GM23338 (cell line): ENCODE results near the gene PLA2G2E. TPM values are rescaled to one million over a fixed set of nuclear protein-coding genes. Genes with fewer than 3 reads are reported as not detected.

Source experiments
- ATAC-seq: fragments of 200-7000 bp; cut with Tn5 transposase; 3 replicates; pipeline ENCODE4 v1.9.1; 2020
- DNase-seq: peaks from one replicate; pipeline ENCODE4 v3.0.0-alpha.2; 2015; ENCODE audit warnings: low spot score
- H2AFZ ChIP-seq: fragments of 200-600 bp; sonication (generic); 2 replicates; pipeline ENCODE4 v1.8.0; 2016; ENCODE audit warnings: antibody characterized with exemption, mild to moderate bottlenecking, moderate library complexity
- H3F3A ChIP-seq: fragments of 200-600 bp; sonication (generic); replicated peaks from 2 replicates; pipeline ENCODE4 v1.8.0; 2017; ENCODE audit warnings: antibody characterized with exemption, mixed run types, low read depth
- H3K27ac ChIP-seq: fragments of 200-600 bp; sonication (generic); 2 replicates; pipeline ENCODE4 v1.6.1; 2016; ENCODE audit warnings: low read depth
- H3K27me3 ChIP-seq: fragments of 200-600 bp; sonication (generic); 2 replicates; pipeline ENCODE4 v1.8.0; 2016; ENCODE audit warnings: mild to moderate bottlenecking, mixed run types, moderate library complexity; ENCODE audit not compliant: insufficient read depth
- H3K36me3 ChIP-seq: fragments of 200-600 bp; sonication (generic); 2 replicates; pipeline ENCODE4 v1.8.0; 2016; ENCODE audit warnings: mild to moderate bottlenecking; ENCODE audit not compliant: insufficient read depth
- H3K4me1 ChIP-seq: fragments of 200-600 bp; sonication (generic); 2 replicates; pipeline ENCODE4 v1.8.0; 2016; ENCODE audit warnings: mild to moderate bottlenecking, moderate library complexity; ENCODE audit not compliant: insufficient read depth
- H3K4me2 ChIP-seq: fragments of 200-600 bp; sonication (generic); 2 replicates; pipeline ENCODE4 v1.7.1; 2017; ENCODE audit warnings: mixed run types
- H3K4me3 ChIP-seq: fragments of 200-600 bp; sonication (generic); 2 replicates; pipeline ENCODE4 v1.6.1; 2016; ENCODE audit warnings: mixed run types
- H3K79me2 ChIP-seq: fragments of 200-600 bp; sonication (generic); replicated peaks from 2 replicates; pipeline ENCODE4 v1.8.0; 2017; ENCODE audit warnings: mild to moderate bottlenecking; ENCODE audit not compliant: insufficient read depth
- H3K9me2 ChIP-seq: fragments of 200-600 bp; sonication (generic); 2 replicates; pipeline ENCODE4 v1.8.0; 2017; ENCODE audit not compliant: insufficient read depth
- H4K20me1 ChIP-seq: fragments of 200-600 bp; sonication (generic); replicated peaks from 2 replicates; pipeline ENCODE4 v1.8.0; 2017; ENCODE audit warnings: mild to moderate bottlenecking; ENCODE audit not compliant: insufficient read depth
- H3K27ac Mint-ChIP-seq: 2 replicates; pipeline ENCODE4 v1.8.0; 2020; ENCODE audit warnings: inconsistent platforms, mild to moderate bottlenecking, moderate library complexity, mixed read lengths
- H3K27me3 Mint-ChIP-seq: 3 replicates; pipeline ENCODE4 v1.8.0; 2022; ENCODE audit warnings: low read depth, mild to moderate bottlenecking, moderate library complexity, mixed read lengths, inconsistent platforms; ENCODE audit not compliant: insufficient read depth, poor library complexity
- H3K36me3 Mint-ChIP-seq: 3 replicates; pipeline ENCODE4 v1.8.0; 2021; ENCODE audit warnings: low read depth, mild to moderate bottlenecking, inconsistent platforms, moderate library complexity, mixed read lengths
- H3K4me1 Mint-ChIP-seq: 3 replicates; pipeline ENCODE4 v1.8.0; 2020; ENCODE audit warnings: mild to moderate bottlenecking, inconsistent platforms, mixed read lengths
- H3K4me3 Mint-ChIP-seq: 3 replicates; pipeline ENCODE4 v1.8.0; 2021; ENCODE audit warnings: moderate library complexity, mild to moderate bottlenecking, inconsistent platforms, mixed read lengths
- H3K9me3 Mint-ChIP-seq: 3 replicates; pipeline ENCODE4 v1.8.0; 2020; ENCODE audit warnings: moderate library complexity, mild to moderate bottlenecking, inconsistent platforms, mixed read lengths
- EZH2 ChIP-seq: fragments of 200-600 bp; sonication (generic); IDR thresholded peaks from one replicate; pipeline ENCODE4 v1.8.0; 2017; ENCODE audit warnings: antibody characterized with exemption, mild to moderate bottlenecking, low read depth; ENCODE audit not compliant: unreplicated experiment
- EZH2phosphoT487 ChIP-seq: fragments of 200-600 bp; sonication (generic); IDR thresholded peaks from one replicate; pipeline ENCODE4 v1.8.1; 2018; ENCODE audit warnings: antibody characterized with exemption; ENCODE audit not compliant: unreplicated experiment
- JUNB ChIP-seq: IDR thresholded peaks from one replicate; pipeline ENCODE4 v1.6.1; 2016; ENCODE audit warnings: antibody characterized with exemption; ENCODE audit not compliant: unreplicated experiment
- NANOG ChIP-seq: IDR thresholded peaks from 2 replicates; pipeline ENCODE4 v1.6.1; 2016; ENCODE audit warnings: antibody characterized with exemption, borderline replicate concordance
- POLR2AphosphoS5 ChIP-seq: IDR thresholded peaks from 2 replicates; pipeline ENCODE4 v1.6.1; 2016; ENCODE audit warnings: antibody characterized with exemption, low read depth
- polyA plus RNA-seq: library from polyadenylated mRNA; unstranded; fragments of >200 nt; fragmentation: Nextera tagmentation; extraction: Ambion mirVana; gene quantifications from 2 replicates; pipeline ENCODE4 v1.2.1, GENCODE V29; 2016
- total RNA-seq: library from RNA; depleted of rRNA; stranded (reverse); fragments of >200 nt; shearing (Covaris generic); gene quantifications from 2 replicates; pipeline ENCODE4 v1.2.3, GENCODE V29; 2014
- TF ChIP-seq, protein P1 (sequence below): fragments of 250-450 bp; sonication (Bioruptor Pico); IDR thresholded peaks from 2 replicates; pipeline ENCODE4 v1.5.0; 2020; ENCODE audit warnings: mild to moderate bottlenecking, moderate library complexity
- TF ChIP-seq, protein P2 (sequence below), 2 experiments: fragments of 200-600 bp in 1 of 2; sonication (generic) in 1 of 2; conservative IDR thresholded peaks; 2 replicates each; pipeline versions ENCODE4 v1.5.1 to v1.6.1; 2016 to 2017; ENCODE audit warnings: antibody characterized with exemption in 2 of 2, low read depth in 2 of 2, mild to moderate bottlenecking in 2 of 2, moderate library complexity in 1 of 2

The PLA2G2E gene
- total and polyA plus RNA-seq, 2 experiments from 2014 or later: not detected

DNA sequence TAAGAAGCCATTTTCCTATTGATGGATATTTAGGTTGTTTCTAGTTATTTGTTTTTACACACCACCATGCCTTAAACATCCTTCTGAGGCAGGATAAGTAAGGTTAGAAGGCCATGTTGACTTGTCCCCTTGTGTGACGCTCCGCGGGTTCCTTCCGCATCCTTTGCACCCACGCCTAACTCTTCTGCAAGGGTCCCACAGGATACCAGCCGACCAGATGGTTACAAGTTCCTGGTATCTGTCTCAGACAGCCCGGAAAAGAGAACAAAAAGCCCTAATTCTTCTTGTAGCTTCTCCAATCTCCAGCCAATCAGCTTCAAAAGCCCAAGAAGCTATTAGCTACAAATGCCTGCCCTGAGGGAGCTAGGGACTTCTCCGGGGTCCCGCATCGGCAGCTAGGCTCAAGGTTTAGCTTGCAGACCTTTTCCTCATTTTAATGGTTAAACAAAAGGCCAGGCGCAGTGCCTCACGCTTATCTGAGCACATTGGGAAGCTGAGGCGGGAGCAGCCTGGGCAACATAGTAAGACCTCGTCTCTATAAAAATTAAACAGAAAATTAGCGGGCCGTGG, 46.2 kb downstream of the PLA2G2E start:
- no peak overlapping the region for H3K4me3 ChIP-seq
- H3K4me3 Mint-ChIP-seq: no peak overlapping the region
- H3K9me3 Mint-ChIP-seq: no peaks in the 10 kb centered on the region
- no peaks in the 10 kb centered on the region for H3K4me1 ChIP-seq
- no peaks in the 10 kb centered on the region for H4K20me1 ChIP-seq
- no peak overlapping the region for H3K27ac ChIP-seq
- H3K79me2 ChIP-seq: no peaks in the 10 kb centered on the region
- no peak overlapping the region for H2AFZ ChIP-seq
- peaks cover 6% of the 10 kb centered on the region; the same call in 2 of the 3 replicates for H3K4me1 Mint-ChIP-seq
- TF ChIP-seq JUNB (no peak), NANOG (no peak), EZH2phosphoT487 (no peak), EZH2 (no peak), POLR2AphosphoS5 (no peak)
- TF ChIP-seq, protein P1, sequence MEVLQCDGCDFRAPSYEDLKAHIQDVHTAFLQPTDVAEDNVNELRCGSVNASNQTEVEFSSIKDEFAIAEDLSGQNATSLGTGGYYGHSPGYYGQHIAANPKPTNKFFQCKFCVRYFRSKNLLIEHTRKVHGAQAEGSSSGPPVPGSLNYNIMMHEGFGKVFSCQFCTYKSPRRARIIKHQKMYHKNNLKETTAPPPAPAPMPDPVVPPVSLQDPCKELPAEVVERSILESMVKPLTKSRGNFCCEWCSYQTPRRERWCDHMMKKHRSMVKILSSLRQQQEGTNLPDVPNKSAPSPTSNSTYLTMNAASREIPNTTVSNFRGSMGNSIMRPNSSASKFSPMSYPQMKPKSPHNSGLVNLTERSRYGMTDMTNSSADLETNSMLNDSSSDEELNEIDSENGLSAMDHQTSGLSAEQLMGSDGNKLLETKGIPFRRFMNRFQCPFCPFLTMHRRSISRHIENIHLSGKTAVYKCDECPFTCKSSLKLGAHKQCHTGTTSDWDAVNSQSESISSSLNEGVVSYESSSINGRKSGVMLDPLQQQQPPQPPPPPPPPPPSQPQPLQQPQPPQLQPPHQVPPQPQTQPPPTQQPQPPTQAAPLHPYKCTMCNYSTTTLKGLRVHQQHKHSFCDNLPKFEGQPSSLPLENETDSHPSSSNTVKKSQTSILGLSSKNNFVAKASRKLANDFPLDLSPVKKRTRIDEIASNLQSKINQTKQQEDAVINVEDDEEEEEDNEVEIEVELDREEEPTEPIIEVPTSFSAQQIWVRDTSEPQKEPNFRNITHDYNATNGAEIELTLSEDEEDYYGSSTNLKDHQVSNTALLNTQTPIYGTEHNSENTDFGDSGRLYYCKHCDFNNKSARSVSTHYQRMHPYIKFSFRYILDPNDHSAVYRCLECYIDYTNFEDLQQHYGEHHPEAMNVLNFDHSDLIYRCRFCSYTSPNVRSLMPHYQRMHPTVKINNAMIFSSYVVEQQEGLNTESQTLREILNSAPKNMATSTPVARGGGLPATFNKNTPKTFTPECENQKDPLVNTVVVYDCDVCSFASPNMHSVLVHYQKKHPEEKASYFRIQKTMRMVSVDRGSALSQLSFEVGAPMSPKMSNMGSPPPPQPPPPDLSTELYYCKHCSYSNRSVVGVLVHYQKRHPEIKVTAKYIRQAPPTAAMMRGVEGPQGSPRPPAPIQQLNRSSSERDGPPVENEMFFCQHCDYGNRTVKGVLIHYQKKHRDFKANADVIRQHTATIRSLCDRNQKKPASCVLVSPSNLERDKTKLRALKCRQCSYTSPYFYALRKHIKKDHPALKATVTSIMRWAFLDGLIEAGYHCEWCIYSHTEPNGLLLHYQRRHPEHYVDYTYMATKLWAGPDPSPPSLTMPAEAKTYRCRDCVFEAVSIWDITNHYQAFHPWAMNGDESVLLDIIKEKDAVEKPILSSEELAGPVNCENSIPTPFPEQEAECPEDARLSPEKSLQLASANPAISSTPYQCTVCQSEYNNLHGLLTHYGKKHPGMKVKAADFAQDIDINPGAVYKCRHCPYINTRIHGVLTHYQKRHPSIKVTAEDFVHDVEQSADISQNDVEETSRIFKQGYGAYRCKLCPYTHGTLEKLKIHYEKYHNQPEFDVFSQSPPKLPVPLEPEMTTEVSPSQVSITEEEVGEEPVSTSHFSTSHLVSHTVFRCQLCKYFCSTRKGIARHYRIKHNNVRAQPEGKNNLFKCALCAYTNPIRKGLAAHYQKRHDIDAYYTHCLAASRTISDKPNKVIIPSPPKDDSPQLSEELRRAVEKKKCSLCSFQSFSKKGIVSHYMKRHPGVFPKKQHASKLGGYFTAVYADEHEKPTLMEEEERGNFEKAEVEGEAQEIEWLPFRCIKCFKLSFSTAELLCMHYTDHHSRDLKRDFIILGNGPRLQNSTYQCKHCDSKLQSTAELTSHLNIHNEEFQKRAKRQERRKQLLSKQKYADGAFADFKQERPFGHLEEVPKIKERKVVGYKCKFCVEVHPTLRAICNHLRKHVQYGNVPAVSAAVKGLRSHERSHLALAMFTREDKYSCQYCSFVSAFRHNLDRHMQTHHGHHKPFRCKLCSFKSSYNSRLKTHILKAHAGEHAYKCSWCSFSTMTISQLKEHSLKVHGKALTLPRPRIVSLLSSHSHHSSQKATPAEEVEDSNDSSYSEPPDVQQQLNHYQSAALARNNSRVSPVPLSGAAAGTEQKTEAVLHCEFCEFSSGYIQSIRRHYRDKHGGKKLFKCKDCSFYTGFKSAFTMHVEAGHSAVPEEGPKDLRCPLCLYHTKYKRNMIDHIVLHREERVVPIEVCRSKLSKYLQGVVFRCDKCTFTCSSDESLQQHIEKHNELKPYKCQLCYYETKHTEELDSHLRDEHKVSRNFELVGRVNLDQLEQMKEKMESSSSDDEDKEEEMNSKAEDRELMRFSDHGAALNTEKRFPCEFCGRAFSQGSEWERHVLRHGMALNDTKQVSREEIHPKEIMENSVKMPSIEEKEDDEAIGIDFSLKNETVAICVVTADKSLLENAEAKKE (CRISPR knock-in tag): no peak
- TF ChIP-seq, protein P2, sequence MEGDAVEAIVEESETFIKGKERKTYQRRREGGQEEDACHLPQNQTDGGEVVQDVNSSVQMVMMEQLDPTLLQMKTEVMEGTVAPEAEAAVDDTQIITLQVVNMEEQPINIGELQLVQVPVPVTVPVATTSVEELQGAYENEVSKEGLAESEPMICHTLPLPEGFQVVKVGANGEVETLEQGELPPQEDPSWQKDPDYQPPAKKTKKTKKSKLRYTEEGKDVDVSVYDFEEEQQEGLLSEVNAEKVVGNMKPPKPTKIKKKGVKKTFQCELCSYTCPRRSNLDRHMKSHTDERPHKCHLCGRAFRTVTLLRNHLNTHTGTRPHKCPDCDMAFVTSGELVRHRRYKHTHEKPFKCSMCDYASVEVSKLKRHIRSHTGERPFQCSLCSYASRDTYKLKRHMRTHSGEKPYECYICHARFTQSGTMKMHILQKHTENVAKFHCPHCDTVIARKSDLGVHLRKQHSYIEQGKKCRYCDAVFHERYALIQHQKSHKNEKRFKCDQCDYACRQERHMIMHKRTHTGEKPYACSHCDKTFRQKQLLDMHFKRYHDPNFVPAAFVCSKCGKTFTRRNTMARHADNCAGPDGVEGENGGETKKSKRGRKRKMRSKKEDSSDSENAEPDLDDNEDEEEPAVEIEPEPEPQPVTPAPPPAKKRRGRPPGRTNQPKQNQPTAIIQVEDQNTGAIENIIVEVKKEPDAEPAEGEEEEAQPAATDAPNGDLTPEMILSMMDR (conservative IDR thresholded peaks at IDR 0.05; ENCODE audit: low read depth in 2 of 2): no peak
- ATAC-seq (no peak), DNase-seq (no peak)
- no peaks in the 10 kb centered on the region for H3F3A ChIP-seq
- H3K27me3 ChIP-seq: no peaks in the 10 kb centered on the region
- H3K4me2 ChIP-seq: no peak overlapping the region
- no peaks in the 10 kb centered on the region for H3K9me2 ChIP-seq
- no peaks in the 10 kb centered on the region for H3K36me3 ChIP-seq
- H3K27me3 Mint-ChIP-seq: peaks cover 2% of the 10 kb centered on the region
- no peak overlapping the region for H3K27ac Mint-ChIP-seq
- no peaks in the 10 kb centered on the region for H3K36me3 Mint-ChIP-seq
